PFSK-1 (cell line): ENCODE measurements around the gene PRSS53.

Experiments
- FOXP2 ChIP-seq: optimal IDR thresholded peaks from 2 replicates; pipeline ENCODE3; 2011; ENCODE audit warnings: borderline replicate concordance, control low read depth, inconsistent platforms; ENCODE audit not compliant: insufficient read depth; ENCODE audit errors: extremely low read length, extremely low read depth
- POLR2AphosphoS5 ChIP-seq: IDR thresholded peaks from 2 replicates; pipeline ENCODE4 v1.6.1; 2012; ENCODE audit warnings: low read depth, mild to moderate bottlenecking, control low read depth, low read length, moderate library complexity
- REST ChIP-seq, 2 experiments: IDR thresholded peaks; 2 replicates each; pipeline versions ENCODE4 v1.6.1 to v1.8.0; 2011 to 2012; ENCODE audit warnings: low read depth in 2 of 2, low read length in 2 of 2, control low read depth in 1 of 2, inconsistent platforms in 1 of 2, mild to moderate bottlenecking in 1 of 2, moderate library complexity in 1 of 2; ENCODE audit not compliant: insufficient read depth in 1 of 2
- SIN3A ChIP-seq: IDR thresholded peaks from 2 replicates; pipeline ENCODE4 v1.6.1; 2012; ENCODE audit warnings: mild to moderate bottlenecking, low read length, moderate library complexity, borderline replicate concordance; ENCODE audit not compliant: insufficient read depth
- TAF1 ChIP-seq: IDR thresholded peaks from 2 replicates; pipeline ENCODE4 v1.6.1; 2012; ENCODE audit warnings: low read length, control low read depth, borderline replicate concordance; ENCODE audit not compliant: insufficient read depth

The PRSS53 gene

GRCh38 chr16:31105677-31106213 is 17.0 kb upstream of the PRSS53 start:
- TF ChIP-seq REST (IDR thresholded peaks at IDR 0.05; ENCODE audit: insufficient read depth in 1 of 2, low read depth in 2 of 2, low read length in 2 of 2) = no peak
- no peak for TF ChIP-seq SIN3A
- TF ChIP-seq FOXP2 = peak; percentile 65

GRCh38 chr16:31099860-31100638 is 11.3 kb upstream of the PRSS53 start:
- TF ChIP-seq REST (IDR thresholded peaks at IDR 0.05; ENCODE audit: insufficient read depth in 1 of 2, low read depth in 2 of 2, low read length in 2 of 2) (no peak), FOXP2 (no peak), TAF1 (no peak), SIN3A (no peak), POLR2AphosphoS5 (no peak)

- TF ChIP-seq TAF1 (peak; percentile 67; the same call in 1 of the 2 replicates), REST (IDR thresholded peaks at IDR 0.05; ENCODE audit: insufficient read depth in 1 of 2, low read depth in 2 of 2, low read length in 2 of 2) (no peak), POLR2AphosphoS5 (peak; percentile 57; the same call in 1 of the 2 replicates), FOXP2 (peak; percentile 56), SIN3A (peak; percentile 72; the same call in 1 of the 2 replicates)
Measured at GRCh38 chr16:31094424-31095120, 5.8 kb upstream of the PRSS53 start, which contains the start of gene VKORC1. Gene VKORC1 (minus strand): TSS chr16:31094797. CDS start chr16:31094729, 68 bp downstream.

GRCh38 chr16:31094088-31094423 is 5.3 kb upstream of the PRSS53 start:
- TF ChIP-seq POLR2AphosphoS5 (no peak), REST (IDR thresholded peaks at IDR 0.05; ENCODE audit: insufficient read depth in 1 of 2, low read depth in 2 of 2, low read length in 2 of 2) (no peak), SIN3A (no peak), FOXP2 (no peak), TAF1 (no peak)
